Stimulated activated CD4-positive, alpha-beta T cell treated with anti-CD3 and anti-CD28 coated beads, TNF-alpha, amount 100 ng/mL, for 4 hours (primary cell): ENCODE results near the gene ALDH1A3.
A peak's percentile ranks its signal among the peaks of the same experiment; 100 is the strongest.

Source experiments
- DNase-seq, 3 experiments: peaks; one replicate each; pipeline ENCODE4 v3.0.0-alpha.2; 2020; ENCODE audit warnings: low read depth in 3 of 3

Gene ALDH1A3

GRCh38 chr15:100901702-100902435 is 22.2 kb downstream of the ALDH1A3 start:
- no peak for DNase-seq

GRCh38 chr15:100902436-100903167 is 23.0 kb downstream of the ALDH1A3 start:
- no peak for DNase-seq

- DNase-seq = no peak
These were observed 23.5 kb downstream of the ALDH1A3 start for GRCh38 chr15:100903168-100903554.

GRCh38 chr15:100905850-100906249 is 26.2 kb downstream of the ALDH1A3 start:
- DNase-seq = no peak

- no peak for DNase-seq
These were observed 28.8 kb downstream of the ALDH1A3 start for GRCh38 chr15:100908466-100908865.

- no peak for DNase-seq
These were observed 29.9 kb downstream of the ALDH1A3 start for GRCh38 chr15:100909565-100909964.

GRCh38 chr15:100909989-100910955 is 30.6 kb downstream of the ALDH1A3 start:
- DNase-seq = no peak

GRCh38 chr15:100911086-100911485 is 31.5 kb downstream of the ALDH1A3 start:
- no peak for DNase-seq

GRCh38 chr15:100913961-100914360 is 34.3 kb downstream of the ALDH1A3 start:
- no peak for DNase-seq

- no peak for DNase-seq
These were observed 35.2 kb downstream of the ALDH1A3 start for GRCh38 chr15:100914876-100915275.

- DNase-seq = peak; percentile 24 to 58 (median 56)
These were observed 38.5 kb downstream of the ALDH1A3 start for GRCh38 chr15:100918034-100918689.

GRCh38 chr15:100918690-100919480 is 39.3 kb downstream of the ALDH1A3 start, which contains the start of gene LRRK1:
TSS of gene LRRK1 (plus strand) at chr15:100919357. CDS start at chr15:100924633, 5,276 bp downstream.
- peak in 1 of 3 experiments; percentile 17 for DNase-seq

GRCh38 chr15:100919481-100920405 is 40.1 kb downstream of the ALDH1A3 start:
- peak in 1 of 3 experiments; percentile 19 for DNase-seq

- no peak for DNase-seq
These were observed 41.0 kb downstream of the ALDH1A3 start for GRCh38 chr15:100920516-100921135.

GRCh38 chr15:100922192-100923040 is 42.8 kb downstream of the ALDH1A3 start:
- DNase-seq = no peak

- no peak for DNase-seq
These were observed 43.4 kb downstream of the ALDH1A3 start for GRCh38 chr15:100923076-100923475.

- DNase-seq = no peak
These were observed 44.3 kb downstream of the ALDH1A3 start for GRCh38 chr15:100923902-100924301.

GRCh38 chr15:100924436-100924835 is 44.8 kb downstream of the ALDH1A3 start:
- DNase-seq = no peak
